HG03196 (cell line): ENCODE measurements around the gene BTG1.

Experiments
- ATAC-seq: cut with Tn5 transposase; IDR thresholded peaks from one replicate; pipeline ENCODE4 v1.9.1; 2021; ENCODE audit not compliant: unreplicated experiment

Gene BTG1

GRCh38 chr12:92105110-92105509, 40.5 kb downstream of the BTG1 start:
- ATAC-seq = no peak

GRCh38 chr12:92102606-92103005, 43.0 kb downstream of the BTG1 start:
- ATAC-seq = no peak

- ATAC-seq = no peak
These were observed 46.9 kb downstream of the BTG1 start for GRCh38 chr12:92098594-92099380.

- ATAC-seq = no peak
These were observed 49.1 kb downstream of the BTG1 start for GRCh38 chr12:92096346-92097136.

DNA sequence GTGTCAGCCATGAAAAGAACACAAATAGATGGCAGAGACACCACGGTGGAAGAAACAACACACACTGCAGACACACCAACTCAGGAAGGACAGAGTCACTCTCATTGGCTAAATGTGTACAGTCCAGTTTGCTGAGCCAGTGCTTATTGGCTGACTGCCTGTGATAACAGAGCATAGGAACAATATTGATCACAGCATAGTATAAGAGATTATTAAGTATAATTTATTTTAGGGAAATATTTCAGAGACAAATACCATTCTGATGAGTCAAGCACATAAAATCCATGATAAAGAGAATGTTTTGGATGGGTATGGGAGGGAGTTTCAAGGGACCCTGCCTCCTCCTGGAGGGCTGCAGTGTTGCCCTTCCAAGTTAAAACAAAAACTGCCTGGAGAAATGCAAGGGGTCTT, 50.9 kb downstream of the BTG1 start:
- no peak for ATAC-seq

GRCh38 chr12:92094301-92094700, 51.3 kb downstream of the BTG1 start:
- ATAC-seq = peak; percentile 75
